ENCODE measurements around the gene CCDC159.
"Not testable (repeated sequence)": the region's sequence is repeated elsewhere in the genome, so short reads cannot be mapped to it uniquely, and the experiment has no call there.

The CCDC159 gene

GRCh38 chr19:11331502-11331901, 14.8 kb upstream of the CCDC159 start:
- Mint-ChIP-seq H3K4me1 (no peaks in the 10 kb centered on the region), H3K4me3 (no peak overlapping the region), H3K9me3 (peaks cover 0 to 6% of the 10 kb centered on the region in 2 donors), H3K27me3 (no peaks in the 10 kb centered on the region), H3K27ac (no peak overlapping the region)
- no peak for DNase-seq
- no peak for ATAC-seq

GRCh38 chr19:11332822-11333221, 13.5 kb upstream of the CCDC159 start:
- H3K9me3 Mint-ChIP-seq: peaks cover 0 to 6% of the 10 kb centered on the region in 2 donors
- DNase-seq: no peak
- H3K27me3 Mint-ChIP-seq: no peaks in the 10 kb centered on the region
- H3K27ac Mint-ChIP-seq: no peak overlapping the region
- peaks cover 9% of the 10 kb centered on the region for H3K4me1 Mint-ChIP-seq
- no peak for ATAC-seq
- no peak overlapping the region for H3K4me3 Mint-ChIP-seq

GRCh38 chr19:11333838-11334237, 12.5 kb upstream of the CCDC159 start:
- H3K9me3 Mint-ChIP-seq, DNase-seq, H3K27ac Mint-ChIP-seq, H3K4me3 Mint-ChIP-seq, H3K27me3 Mint-ChIP-seq, ATAC-seq: not testable (repeated sequence)
- H3K4me1 Mint-ChIP-seq: peaks cover 19% of the 10 kb centered on the region

GRCh38 chr19:11335449-11336146, 10.7 kb upstream of the CCDC159 start:
- no peak overlapping the region for H3K27ac Mint-ChIP-seq
- DNase-seq: no peak
- ATAC-seq: no peak
- peaks cover 0 to 6% of the 10 kb centered on the region in 2 donors for H3K9me3 Mint-ChIP-seq
- no peaks in the 10 kb centered on the region for H3K27me3 Mint-ChIP-seq
- peaks cover 30% of the 10 kb centered on the region for H3K4me1 Mint-ChIP-seq
- no peak overlapping the region for H3K4me3 Mint-ChIP-seq

GRCh38 chr19:11337080-11337479, 9.2 kb upstream of the CCDC159 start:
- Mint-ChIP-seq H3K4me3 (no peak overlapping the region), H3K27ac (no peak overlapping the region), H3K4me1 (peaks cover 30% of the 10 kb centered on the region), H3K27me3 (no peaks in the 10 kb centered on the region), H3K9me3 (peaks cover 0 to 6% of the 10 kb centered on the region in 2 donors)
- DNase-seq: no peak
- no peak for ATAC-seq

- ATAC-seq: no peak
- H3K4me1 Mint-ChIP-seq: peaks cover 30% of the 10 kb centered on the region
- H3K27me3 Mint-ChIP-seq: no peaks in the 10 kb centered on the region
- H3K27ac Mint-ChIP-seq: no peak overlapping the region
- DNase-seq: no peak
- H3K4me3 Mint-ChIP-seq: no peak overlapping the region
- H3K9me3 Mint-ChIP-seq: peaks cover 0 to 6% of the 10 kb centered on the region in 2 donors
These were observed 8.2 kb upstream of the CCDC159 start for GRCh38 chr19:11338121-11338520.

- Mint-ChIP-seq H3K27ac (no peak overlapping the region), H3K4me1 (peaks cover 30% of the 10 kb centered on the region), H3K4me3 (peak overlapping the region; percentile 82 to 89), H3K27me3 (no peaks in the 10 kb centered on the region), H3K9me3 (peaks cover 0 to 6% of the 10 kb centered on the region in 2 donors)
- DNase-seq (no peak), ATAC-seq (no peak)
These were observed 7.6 kb upstream of the CCDC159 start for GRCh38 chr19:11338569-11339253.

GRCh38 chr19:11339254-11340098, 6.8 kb upstream of the CCDC159 start, which contains the start of gene RAB3D:
Gene RAB3D, minus strand, starts transcription at chr19:11339657. Its CDS starts 2,258 bp downstream, at chr19:11337399.
- Mint-ChIP-seq H3K27ac (no peak within 1 kb of the TSS), H3K4me1 (peaks cover 35% of the 10 kb centered on the region), H3K4me3 (peak within 1 kb of the TSS; percentile 82 to 89), H3K9me3 (peaks cover 0 to 6% of the 10 kb centered on the region in 2 donors), H3K27me3 (no peaks in the 10 kb centered on the region)
- ATAC-seq (peak; percentile 97), DNase-seq (peak; percentile 64 to 74)

- not testable (repeated sequence) for H3K27me3 Mint-ChIP-seq, H3K9me3 Mint-ChIP-seq, H3K27ac Mint-ChIP-seq, DNase-seq, ATAC-seq
- H3K4me3 Mint-ChIP-seq: peak overlapping the region; percentile 82 to 89
- peaks cover 41% of the 10 kb centered on the region for H3K4me1 Mint-ChIP-seq
These were observed 6.2 kb upstream of the CCDC159 start for GRCh38 chr19:11340099-11340467.

DNA sequence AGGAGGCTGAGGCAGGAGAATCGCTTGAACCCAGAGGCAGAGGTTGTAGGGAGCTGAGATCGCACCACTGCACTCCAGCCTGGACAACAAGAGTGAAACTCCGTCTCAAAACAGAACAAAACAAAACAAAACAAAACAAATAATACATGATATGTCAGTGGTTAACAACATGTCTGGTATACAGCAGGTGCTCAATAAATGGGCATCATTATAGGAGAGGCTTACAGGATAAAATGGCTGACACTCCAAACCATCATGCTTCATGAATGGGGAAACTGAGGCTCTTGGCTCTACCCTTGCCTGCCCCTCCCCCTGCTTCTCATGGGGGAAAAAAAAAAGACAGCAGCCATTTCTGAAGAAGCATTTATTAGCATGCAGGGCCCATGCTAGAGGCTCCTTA, 3.9 kb upstream of the CCDC159 start:
- Mint-ChIP-seq H3K9me3 (no peaks in the 10 kb centered on the region), H3K27ac (no peak overlapping the region), H3K4me3 (no peak overlapping the region), H3K27me3 (no peaks in the 10 kb centered on the region), H3K4me1 (peaks cover 59% of the 10 kb centered on the region)
- DNase-seq (no peak), ATAC-seq (no peak)

DNA sequence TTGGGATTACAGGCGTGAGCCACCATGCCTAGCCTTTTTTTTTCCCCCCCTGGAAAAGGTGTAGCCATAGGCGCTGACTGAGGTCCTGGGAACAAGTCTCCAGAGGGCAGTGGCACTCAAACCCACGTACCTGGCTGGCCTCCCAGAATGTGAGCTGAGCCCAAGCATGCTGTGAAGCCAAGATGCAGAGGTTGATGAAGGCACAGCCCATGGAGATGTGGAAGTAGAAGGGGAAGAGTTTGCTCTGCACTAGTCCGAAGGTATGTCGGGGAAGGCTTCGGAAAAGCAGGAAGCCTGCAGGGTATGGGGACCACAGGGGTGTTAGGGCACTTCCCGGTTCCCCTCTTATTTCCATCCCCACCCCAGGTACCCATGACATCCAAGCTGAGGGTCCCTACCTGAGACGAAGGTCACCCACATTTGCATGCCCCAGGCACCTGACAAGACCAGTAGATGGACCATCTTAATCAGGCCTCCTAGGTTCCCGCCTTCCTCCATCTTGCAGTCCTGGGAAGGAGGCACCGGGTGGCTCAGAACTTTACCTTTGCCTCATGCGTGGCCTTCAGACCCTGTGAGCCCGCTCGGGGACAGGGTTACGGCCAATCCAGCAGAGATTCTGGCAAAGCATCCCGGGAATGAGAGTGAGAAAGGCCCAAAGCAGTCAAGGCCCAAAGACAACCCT, 1.1 kb upstream of the CCDC159 start:
- peaks cover 42% of the 10 kb centered on the region for H3K4me1 Mint-ChIP-seq
- no peak for DNase-seq
- H3K27me3 Mint-ChIP-seq: no peaks in the 10 kb centered on the region
- ATAC-seq: no peak
- H3K9me3 Mint-ChIP-seq: peaks cover 8 to 13% of the 10 kb centered on the region in 2 donors
- H3K4me3 Mint-ChIP-seq: peak overlapping the region; percentile 91 to 93
- H3K27ac Mint-ChIP-seq: peak overlapping the region; percentile 96 to 97

DNA sequence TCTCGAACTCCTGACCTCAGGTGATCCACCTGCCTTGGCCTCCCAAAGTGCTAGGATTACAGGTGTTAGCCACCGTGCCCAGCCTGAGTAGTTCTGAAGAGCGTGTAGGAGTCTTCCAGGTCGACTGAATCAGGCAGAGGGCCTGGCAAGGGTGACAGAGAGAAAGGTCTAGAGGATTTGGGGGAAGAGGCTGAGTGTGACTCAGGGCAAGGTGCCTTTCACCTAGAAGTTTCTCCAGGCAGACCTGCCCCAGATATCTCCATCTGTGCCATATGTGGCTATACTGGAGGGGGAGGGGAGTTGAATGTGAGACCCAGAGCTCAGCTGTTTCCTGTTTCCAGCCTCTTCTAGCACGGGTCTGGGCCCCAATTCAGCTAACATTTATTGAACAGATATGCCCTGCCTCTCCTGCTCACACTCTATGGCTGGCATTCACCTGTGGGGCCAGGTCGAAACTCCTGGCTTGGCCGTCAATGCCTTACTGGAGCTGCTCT, 1.3 kb downstream of the CCDC159 start:
- H3K9me3 Mint-ChIP-seq: peaks cover 8 to 13% of the 10 kb centered on the region in 2 donors
- H3K27ac Mint-ChIP-seq: no peak overlapping the region
- DNase-seq: no peak
- H3K4me3 Mint-ChIP-seq: peak overlapping the region; percentile 91 to 93
- ATAC-seq: no peak
- H3K4me1 Mint-ChIP-seq: peaks cover 42% of the 10 kb centered on the region
- H3K27me3 Mint-ChIP-seq: no peaks in the 10 kb centered on the region

DNA sequence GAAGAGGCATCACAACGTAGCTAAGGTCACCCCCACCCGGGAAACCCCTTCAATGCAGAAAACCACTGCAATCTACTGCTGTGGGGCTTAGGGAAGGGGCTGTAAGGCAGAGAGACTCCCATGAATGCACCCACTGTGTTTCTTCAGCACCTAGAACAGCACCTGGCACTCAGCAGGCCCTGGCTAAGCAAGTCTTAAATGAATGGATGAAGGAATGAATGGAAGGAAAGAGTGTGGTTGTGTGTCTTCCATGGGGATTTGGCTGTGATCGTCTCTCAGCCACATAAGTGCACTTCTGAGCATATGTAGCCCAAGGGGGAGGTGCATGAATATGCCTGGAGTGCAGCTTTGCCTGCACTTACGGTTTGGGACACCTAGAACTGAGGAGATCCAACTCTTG, 2.9 kb downstream of the CCDC159 start:
- no peak for DNase-seq
- H3K27ac Mint-ChIP-seq: no peak overlapping the region
- no peaks in the 10 kb centered on the region for H3K27me3 Mint-ChIP-seq
- H3K4me1 Mint-ChIP-seq: peaks cover 40% of the 10 kb centered on the region
- no peak overlapping the region for H3K4me3 Mint-ChIP-seq
- no peak for ATAC-seq
- peaks cover 8 to 13% of the 10 kb centered on the region in 2 donors for H3K9me3 Mint-ChIP-seq

DNA sequence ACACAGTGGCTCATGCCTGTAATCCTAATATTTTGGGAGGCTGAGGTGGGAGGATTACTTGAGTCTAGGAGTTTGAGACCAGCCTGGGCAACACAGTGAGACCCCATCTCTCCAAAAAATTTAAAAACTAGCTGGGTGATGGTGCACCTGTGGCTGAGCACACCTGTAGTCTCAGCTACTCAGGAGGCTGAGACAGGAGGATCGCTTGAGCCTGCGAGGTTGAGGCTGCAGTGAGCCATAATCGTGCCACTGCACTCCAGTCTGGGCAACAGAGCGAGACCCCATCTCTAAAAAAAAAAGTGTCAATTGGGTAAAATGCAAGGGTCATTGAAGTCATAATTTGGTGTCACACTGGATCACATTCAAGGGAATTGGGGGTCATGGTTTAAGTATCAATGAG, 7.8 kb downstream of the CCDC159 start:
- peaks cover 19% of the 10 kb centered on the region for H3K27me3 Mint-ChIP-seq
- not testable (repeated sequence) for H3K4me3 Mint-ChIP-seq, ATAC-seq, H3K27ac Mint-ChIP-seq, H3K9me3 Mint-ChIP-seq, DNase-seq
- H3K4me1 Mint-ChIP-seq: peaks cover 17% of the 10 kb centered on the region

All from stimulated activated naive CD8-positive, alpha-beta T cell treated with anti-CD3 and anti-CD28 coated beads, Interleukin-15, amount 100 ng/mL, for 72 hours (primary cell).